HG02981 (cell line): ENCODE measurements around the gene TFPI.
A peak's percentile ranks its signal among the peaks of the same experiment; 100 is the strongest.
"Not testable (repeated sequence)": the region's sequence is repeated elsewhere in the genome, so short reads cannot be mapped to it uniquely, and the experiment has no call there.

Experiments
- ATAC-seq: cut with Tn5 transposase; IDR thresholded peaks from one replicate; pipeline ENCODE4 v1.9.1; 2021; ENCODE audit warnings: mild to moderate bottlenecking, moderate library complexity; ENCODE audit not compliant: unreplicated experiment

The TFPI gene

GRCh38 chr2:187554011-187554703 lies at the start of gene TFPI:
TSS of gene TFPI (minus strand) at chr2:187554435. CDS start at chr2:187503768, 50,667 bp downstream.
- ATAC-seq, result no peak

GRCh38 chr2:187594801-187595200 lies 40.6 kb upstream of the TFPI start:
- no peak for ATAC-seq

- ATAC-seq, result no peak
These were observed 39.5 kb upstream of the TFPI start for GRCh38 chr2:187593697-187594096.

- no peak for ATAC-seq
These were observed 38.9 kb upstream of the TFPI start for GRCh38 chr2:187593098-187593497.

- no peak for ATAC-seq
These were observed 35.9 kb upstream of the TFPI start for GRCh38 chr2:187590175-187590574.

- peak; percentile 80 for ATAC-seq
These were observed 31.9 kb upstream of the TFPI start for GRCh38 chr2:187586011-187586641.

- peak; percentile 60 for ATAC-seq
These were observed 27.1 kb upstream of the TFPI start for GRCh38 chr2:187581125-187581896.

GRCh38 chr2:187580462-187581124 lies 26.4 kb upstream of the TFPI start:
- ATAC-seq, result no peak

- no peak for ATAC-seq
These were observed 23.1 kb upstream of the TFPI start for GRCh38 chr2:187577310-187577709.

- ATAC-seq, result no peak
These were observed 22.7 kb upstream of the TFPI start for GRCh38 chr2:187576906-187577305.

- ATAC-seq, result no peak
These were observed 21.5 kb upstream of the TFPI start for GRCh38 chr2:187575751-187576067.

- no peak for ATAC-seq
These were observed 20.9 kb upstream of the TFPI start for GRCh38 chr2:187574969-187575750.

GRCh38 chr2:187573722-187574121 lies 19.5 kb upstream of the TFPI start:
- ATAC-seq, result no peak

GRCh38 chr2:187571996-187572395 lies 17.8 kb upstream of the TFPI start:
- ATAC-seq, result not testable (repeated sequence)

GRCh38 chr2:187569571-187569970 lies 15.3 kb upstream of the TFPI start:
- no peak for ATAC-seq

GRCh38 chr2:187569042-187569441 lies 14.8 kb upstream of the TFPI start:
- no peak for ATAC-seq

GRCh38 chr2:187567126-187567525 lies 12.9 kb upstream of the TFPI start:
- no peak for ATAC-seq

- ATAC-seq, result no peak
These were observed 12.5 kb upstream of the TFPI start for GRCh38 chr2:187566712-187567111.

GRCh38 chr2:187566266-187566665 lies 12.0 kb upstream of the TFPI start:
- no peak for ATAC-seq

- not testable (repeated sequence) for ATAC-seq
These were observed 11.4 kb upstream of the TFPI start for GRCh38 chr2:187565618-187566017.

- ATAC-seq, result not testable (repeated sequence)
These were observed 2.3 kb upstream of the TFPI start for GRCh38 chr2:187556493-187556892.
